Progenitor cell of endocrine pancreas (in vitro differentiated cells): ENCODE results near the gene SLC39A9. TPM values are rescaled to one million over a fixed set of nuclear protein-coding genes. Genes with fewer than 3 reads are reported as not detected.
A peak's percentile ranks its signal among the peaks of the same experiment; 100 is the strongest.

Experiments used
- DNase-seq: peaks from one replicate; pipeline ENCODE4 v3.0.0; 2021; ENCODE audit warnings: low spot score; ENCODE audit not compliant: unreplicated experiment
- H3K27ac Mint-ChIP-seq: 2 replicates; pipeline ENCODE4 v1.8.0; 2021; ENCODE audit warnings: mild to moderate bottlenecking, moderate library complexity, mixed read lengths
- H3K27me3 Mint-ChIP-seq: 2 replicates; pipeline ENCODE4 v1.8.0; 2021; ENCODE audit warnings: mixed read lengths
- H3K36me3 Mint-ChIP-seq: 2 replicates; pipeline ENCODE4 v1.8.0; 2022; ENCODE audit warnings: mixed read lengths; ENCODE audit not compliant: insufficient read depth
- H3K4me1 Mint-ChIP-seq: 2 replicates; pipeline ENCODE4 v1.8.0; 2021; ENCODE audit warnings: low read depth, mixed read lengths
- H3K4me3 Mint-ChIP-seq: 2 replicates; pipeline ENCODE4 v1.8.0; 2021; ENCODE audit warnings: low read depth, mild to moderate bottlenecking, moderate library complexity, mixed read lengths
- H3K9me3 Mint-ChIP-seq: 2 replicates; pipeline ENCODE4 v1.8.0; 2021; ENCODE audit warnings: low read depth, mixed read lengths
- total RNA-seq: library from RNA; stranded (reverse); gene quantifications from 2 replicates; pipeline ENCODE4 v1.2.1, GENCODE V29; 2021
- TF ChIP-seq, protein P1 (sequence below): fragments of 200-600 bp; sonication (generic); IDR thresholded peaks from one replicate; pipeline ENCODE4 v1.5.0; 2021; ENCODE audit warnings: antibody characterized with exemption, mild to moderate bottlenecking; ENCODE audit not compliant: unreplicated experiment

The SLC39A9 gene
- total RNA-seq, 1 donor from 2014 or later: 62.2 TPM

DNA sequence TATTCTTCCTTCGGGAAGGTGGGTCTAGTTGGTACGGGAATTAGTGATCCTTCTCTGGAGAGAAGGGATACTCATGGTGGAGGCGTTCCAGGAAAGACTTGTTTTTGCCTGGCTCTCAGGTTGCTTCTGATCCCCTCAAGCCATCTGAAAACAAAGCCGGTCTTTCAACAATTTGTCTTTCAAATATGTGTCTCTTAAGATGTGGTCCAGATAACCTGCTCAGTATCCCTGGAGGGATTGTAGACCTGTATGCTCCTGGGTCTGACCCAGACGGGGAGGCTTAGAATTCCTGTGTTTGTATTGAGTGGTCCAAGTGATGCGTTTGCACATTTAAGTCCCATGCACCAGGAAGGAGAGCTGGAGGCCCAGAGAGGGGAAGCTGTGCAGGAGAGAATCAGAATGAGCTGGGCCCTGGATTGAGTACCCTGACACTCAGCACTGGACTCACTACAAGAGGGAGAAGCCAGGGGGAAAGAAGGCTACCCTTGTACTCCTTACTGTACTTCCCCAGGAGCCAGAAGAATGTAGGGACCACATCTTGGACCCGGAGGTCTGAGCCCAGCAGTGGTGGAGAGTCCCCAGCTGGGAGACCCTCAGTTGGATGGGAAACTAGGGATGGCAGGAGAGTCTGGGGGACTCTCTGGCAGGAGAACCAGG lies 40.8 kb upstream of the SLC39A9 start:
- no peak for DNase-seq
- H3K4me3 Mint-ChIP-seq: no peak overlapping the region
- no peak overlapping the region for H3K27ac Mint-ChIP-seq
- no peaks in the 10 kb centered on the region for H3K36me3 Mint-ChIP-seq
- H3K27me3 Mint-ChIP-seq: peaks cover 8% of the 10 kb centered on the region
- TF ChIP-seq, protein P1, sequence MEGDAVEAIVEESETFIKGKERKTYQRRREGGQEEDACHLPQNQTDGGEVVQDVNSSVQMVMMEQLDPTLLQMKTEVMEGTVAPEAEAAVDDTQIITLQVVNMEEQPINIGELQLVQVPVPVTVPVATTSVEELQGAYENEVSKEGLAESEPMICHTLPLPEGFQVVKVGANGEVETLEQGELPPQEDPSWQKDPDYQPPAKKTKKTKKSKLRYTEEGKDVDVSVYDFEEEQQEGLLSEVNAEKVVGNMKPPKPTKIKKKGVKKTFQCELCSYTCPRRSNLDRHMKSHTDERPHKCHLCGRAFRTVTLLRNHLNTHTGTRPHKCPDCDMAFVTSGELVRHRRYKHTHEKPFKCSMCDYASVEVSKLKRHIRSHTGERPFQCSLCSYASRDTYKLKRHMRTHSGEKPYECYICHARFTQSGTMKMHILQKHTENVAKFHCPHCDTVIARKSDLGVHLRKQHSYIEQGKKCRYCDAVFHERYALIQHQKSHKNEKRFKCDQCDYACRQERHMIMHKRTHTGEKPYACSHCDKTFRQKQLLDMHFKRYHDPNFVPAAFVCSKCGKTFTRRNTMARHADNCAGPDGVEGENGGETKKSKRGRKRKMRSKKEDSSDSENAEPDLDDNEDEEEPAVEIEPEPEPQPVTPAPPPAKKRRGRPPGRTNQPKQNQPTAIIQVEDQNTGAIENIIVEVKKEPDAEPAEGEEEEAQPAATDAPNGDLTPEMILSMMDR: no peak
- no peaks in the 10 kb centered on the region for H3K4me1 Mint-ChIP-seq
- H3K9me3 Mint-ChIP-seq: no peaks in the 10 kb centered on the region

DNA sequence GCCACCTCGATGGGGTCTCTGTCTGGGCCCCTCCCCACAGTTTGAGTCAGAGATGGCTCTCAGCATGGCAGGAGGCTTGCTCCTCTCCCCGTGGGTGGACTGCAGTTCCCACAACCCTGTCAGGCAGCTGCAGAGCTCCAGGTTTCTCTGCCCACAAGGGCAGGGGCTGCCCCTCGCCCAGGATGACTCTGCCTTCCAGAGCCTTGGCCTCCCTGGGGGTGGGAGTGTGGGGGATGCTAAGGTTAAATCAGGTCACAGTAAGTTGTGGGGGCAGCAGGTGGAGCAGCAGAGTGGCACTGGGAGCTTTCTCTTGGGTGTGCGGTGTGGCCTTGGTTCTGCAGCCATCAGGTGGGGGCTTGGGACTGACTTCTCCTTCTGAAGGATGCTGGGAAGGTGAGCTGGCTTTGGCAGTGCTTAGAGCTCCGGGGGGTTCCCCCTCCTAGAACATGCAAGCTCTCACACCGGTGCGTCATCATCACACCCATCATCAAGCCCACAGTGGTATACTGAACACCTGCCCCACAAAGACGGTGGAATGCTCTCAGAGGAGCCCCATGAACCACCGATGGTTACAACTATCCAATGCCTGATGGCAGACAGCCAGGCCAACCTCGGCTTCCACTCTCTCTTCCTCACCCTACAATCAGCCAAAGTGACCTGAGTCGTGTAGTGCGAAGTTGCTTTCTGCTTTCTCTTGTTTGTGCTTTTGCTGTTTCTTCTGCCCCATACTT lies 40.1 kb upstream of the SLC39A9 start:
- TF ChIP-seq, protein P1: no peak
- no peaks in the 10 kb centered on the region for H3K9me3 Mint-ChIP-seq
- DNase-seq: no peak
- no peaks in the 10 kb centered on the region for H3K36me3 Mint-ChIP-seq
- H3K4me3 Mint-ChIP-seq: no peak overlapping the region
- H3K27ac Mint-ChIP-seq: no peak overlapping the region
- H3K4me1 Mint-ChIP-seq: no peaks in the 10 kb centered on the region
- H3K27me3 Mint-ChIP-seq: peaks cover 13% of the 10 kb centered on the region

DNA sequence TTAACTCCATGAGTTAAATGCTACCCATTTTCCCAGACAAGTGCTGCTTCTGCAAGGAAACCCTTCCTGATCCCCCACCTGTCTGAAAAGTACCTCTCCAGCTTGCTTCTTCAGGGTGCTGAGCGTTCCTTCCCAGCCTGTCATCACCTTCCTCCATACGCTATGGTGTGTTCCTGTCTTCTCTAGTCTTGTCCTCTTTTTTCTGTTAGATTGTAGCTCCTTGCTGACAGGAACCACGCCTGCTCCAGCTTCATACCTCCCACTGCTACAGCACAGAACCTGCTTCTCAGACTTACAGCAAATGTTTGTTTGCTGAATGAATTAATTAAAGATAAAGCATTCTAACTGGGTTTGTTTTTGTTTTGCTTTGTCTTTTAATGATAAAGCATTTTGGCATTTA lies 39.5 kb upstream of the SLC39A9 start:
- no peaks in the 10 kb centered on the region for H3K4me1 Mint-ChIP-seq
- H3K27me3 Mint-ChIP-seq: peaks cover 13% of the 10 kb centered on the region
- H3K36me3 Mint-ChIP-seq: no peaks in the 10 kb centered on the region
- H3K27ac Mint-ChIP-seq: no peak overlapping the region
- H3K4me3 Mint-ChIP-seq: no peak overlapping the region
- H3K9me3 Mint-ChIP-seq: no peaks in the 10 kb centered on the region
- no peak for DNase-seq
- TF ChIP-seq, protein P1: no peak

DNA sequence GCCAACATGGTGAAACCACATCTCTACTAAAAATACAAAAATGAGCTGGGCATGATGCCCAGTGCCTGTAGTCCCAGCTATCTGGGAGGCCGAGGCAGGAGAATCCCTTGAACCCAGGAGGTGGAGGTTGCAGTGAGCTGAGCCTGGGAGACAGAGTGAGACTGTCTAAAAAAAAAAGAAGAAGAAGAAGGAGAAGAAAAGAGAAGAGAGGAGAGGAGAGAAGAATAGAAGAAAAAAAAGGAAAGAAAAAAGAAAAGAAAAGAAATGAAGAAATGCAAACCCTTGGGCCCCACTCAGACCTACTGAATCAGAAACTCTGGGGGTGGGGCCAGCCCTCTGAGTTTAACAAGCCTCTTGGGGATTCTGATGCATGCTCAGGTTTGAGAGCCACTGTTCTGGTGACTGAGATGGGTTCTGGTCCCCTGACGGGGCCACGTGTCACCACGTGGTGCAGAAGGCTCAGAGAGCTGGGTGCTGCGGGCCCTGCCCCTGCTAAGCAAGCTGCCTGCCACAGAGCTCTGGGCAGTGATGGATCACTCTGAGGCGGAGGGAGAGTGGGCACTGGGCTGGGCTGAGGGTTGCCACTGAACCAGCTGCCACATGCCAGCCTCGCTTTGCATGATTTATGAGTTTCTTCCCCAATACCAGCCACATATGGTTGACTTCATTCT lies 37.9 kb upstream of the SLC39A9 start:
- DNase-seq: no peak
- TF ChIP-seq, protein P1: no peak
- no peak overlapping the region for H3K27ac Mint-ChIP-seq

DNA sequence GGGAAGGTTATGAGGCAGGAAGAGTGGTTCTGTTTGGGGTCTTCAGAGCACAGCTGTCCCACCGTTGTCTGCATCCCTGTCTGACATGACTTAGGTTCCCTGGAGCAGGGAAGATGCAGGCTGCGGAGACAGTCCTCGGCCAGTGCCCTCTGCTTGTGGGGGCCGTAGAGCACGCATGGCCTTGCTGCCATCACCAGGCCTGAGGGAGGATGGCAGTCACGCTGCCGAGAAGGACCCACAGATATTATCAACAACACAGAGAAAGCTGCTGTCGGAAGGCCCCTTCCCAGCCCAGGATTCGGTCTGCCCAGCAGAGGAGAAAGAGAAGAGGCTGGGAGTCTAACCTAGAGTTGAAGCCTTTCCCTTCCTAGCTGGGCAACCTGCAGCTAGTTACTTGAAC lies 35.4 kb upstream of the SLC39A9 start:
- peaks cover 18% of the 10 kb centered on the region for H3K27me3 Mint-ChIP-seq
- no peak overlapping the region for H3K27ac Mint-ChIP-seq
- no peaks in the 10 kb centered on the region for H3K4me1 Mint-ChIP-seq
- H3K4me3 Mint-ChIP-seq: no peak overlapping the region
- no peaks in the 10 kb centered on the region for H3K36me3 Mint-ChIP-seq
- H3K9me3 Mint-ChIP-seq: no peaks in the 10 kb centered on the region
- TF ChIP-seq, protein P1: peak; percentile 37
- no peak for DNase-seq

More for the DNA sequence above, 37.9 kb upstream of the SLC39A9 start:
- H3K4me1 Mint-ChIP-seq: no peaks in the 10 kb centered on the region
- no peak overlapping the region for H3K4me3 Mint-ChIP-seq
- peaks cover 16% of the 10 kb centered on the region for H3K27me3 Mint-ChIP-seq
- H3K9me3 Mint-ChIP-seq: no peaks in the 10 kb centered on the region
- H3K36me3 Mint-ChIP-seq: no peaks in the 10 kb centered on the region
